GM23338 (cell line): ENCODE results near the gene DDX60. TPM values are rescaled to one million over a fixed set of nuclear protein-coding genes. Genes with fewer than 3 reads are reported as not detected.

Experiments
- ATAC-seq: fragments of 200-7000 bp; cut with Tn5 transposase; 3 replicates; pipeline ENCODE4 v1.9.1; 2020
- DNase-seq: peaks from one replicate; pipeline ENCODE4 v3.0.0-alpha.2; 2015; ENCODE audit warnings: low spot score
- H2AFZ ChIP-seq: fragments of 200-600 bp; sonication (generic); 2 replicates; pipeline ENCODE4 v1.8.0; 2016; ENCODE audit warnings: antibody characterized with exemption, mild to moderate bottlenecking, moderate library complexity
- H3F3A ChIP-seq: fragments of 200-600 bp; sonication (generic); replicated peaks from 2 replicates; pipeline ENCODE4 v1.8.0; 2017; ENCODE audit warnings: antibody characterized with exemption, mixed run types, low read depth
- H3K27ac ChIP-seq: fragments of 200-600 bp; sonication (generic); 2 replicates; pipeline ENCODE4 v1.6.1; 2016; ENCODE audit warnings: low read depth
- H3K27me3 ChIP-seq: fragments of 200-600 bp; sonication (generic); 2 replicates; pipeline ENCODE4 v1.8.0; 2016; ENCODE audit warnings: mild to moderate bottlenecking, mixed run types, moderate library complexity; ENCODE audit not compliant: insufficient read depth
- H3K36me3 ChIP-seq: fragments of 200-600 bp; sonication (generic); 2 replicates; pipeline ENCODE4 v1.8.0; 2016; ENCODE audit warnings: mild to moderate bottlenecking; ENCODE audit not compliant: insufficient read depth
- H3K4me1 ChIP-seq: fragments of 200-600 bp; sonication (generic); 2 replicates; pipeline ENCODE4 v1.8.0; 2016; ENCODE audit warnings: mild to moderate bottlenecking, moderate library complexity; ENCODE audit not compliant: insufficient read depth
- H3K4me2 ChIP-seq: fragments of 200-600 bp; sonication (generic); 2 replicates; pipeline ENCODE4 v1.7.1; 2017; ENCODE audit warnings: mixed run types
- H3K4me3 ChIP-seq: fragments of 200-600 bp; sonication (generic); 2 replicates; pipeline ENCODE4 v1.6.1; 2016; ENCODE audit warnings: mixed run types
- H3K79me2 ChIP-seq: fragments of 200-600 bp; sonication (generic); replicated peaks from 2 replicates; pipeline ENCODE4 v1.8.0; 2017; ENCODE audit warnings: mild to moderate bottlenecking; ENCODE audit not compliant: insufficient read depth
- H3K9me2 ChIP-seq: fragments of 200-600 bp; sonication (generic); 2 replicates; pipeline ENCODE4 v1.8.0; 2017; ENCODE audit not compliant: insufficient read depth
- H4K20me1 ChIP-seq: fragments of 200-600 bp; sonication (generic); replicated peaks from 2 replicates; pipeline ENCODE4 v1.8.0; 2017; ENCODE audit warnings: mild to moderate bottlenecking; ENCODE audit not compliant: insufficient read depth
- H3K27ac Mint-ChIP-seq: 2 replicates; pipeline ENCODE4 v1.8.0; 2020; ENCODE audit warnings: inconsistent platforms, mild to moderate bottlenecking, moderate library complexity, mixed read lengths
- H3K27me3 Mint-ChIP-seq: 3 replicates; pipeline ENCODE4 v1.8.0; 2022; ENCODE audit warnings: low read depth, mild to moderate bottlenecking, moderate library complexity, mixed read lengths, inconsistent platforms; ENCODE audit not compliant: insufficient read depth, poor library complexity
- H3K36me3 Mint-ChIP-seq: 3 replicates; pipeline ENCODE4 v1.8.0; 2021; ENCODE audit warnings: low read depth, mild to moderate bottlenecking, inconsistent platforms, moderate library complexity, mixed read lengths
- H3K4me1 Mint-ChIP-seq: 3 replicates; pipeline ENCODE4 v1.8.0; 2020; ENCODE audit warnings: mild to moderate bottlenecking, inconsistent platforms, mixed read lengths
- H3K4me3 Mint-ChIP-seq: 3 replicates; pipeline ENCODE4 v1.8.0; 2021; ENCODE audit warnings: moderate library complexity, mild to moderate bottlenecking, inconsistent platforms, mixed read lengths
- H3K9me3 Mint-ChIP-seq: 3 replicates; pipeline ENCODE4 v1.8.0; 2020; ENCODE audit warnings: moderate library complexity, mild to moderate bottlenecking, inconsistent platforms, mixed read lengths
- CREB1 ChIP-seq: fragments of 250-450 bp; sonication (Bioruptor Pico); IDR thresholded peaks from 2 replicates; pipeline ENCODE4 v1.5.0; 2020; ENCODE audit warnings: low read depth, mild to moderate bottlenecking, moderate library complexity
- CTCF ChIP-seq, 2 experiments: fragments of 200-600 bp in 1 of 2; sonication (generic) in 1 of 2; conservative IDR thresholded peaks; 2 replicates each; pipeline versions ENCODE4 v1.5.1 to v1.6.1; 2016 to 2017; ENCODE audit warnings: antibody characterized with exemption in 2 of 2, low read depth in 2 of 2, mild to moderate bottlenecking in 2 of 2, moderate library complexity in 1 of 2
- ETS1 ChIP-seq: IDR thresholded peaks from 2 replicates; pipeline ENCODE4 v1.6.1; 2016; ENCODE audit warnings: antibody characterized with exemption
- EZH2 ChIP-seq: fragments of 200-600 bp; sonication (generic); IDR thresholded peaks from one replicate; pipeline ENCODE4 v1.8.0; 2017; ENCODE audit warnings: antibody characterized with exemption, mild to moderate bottlenecking, low read depth; ENCODE audit not compliant: unreplicated experiment
- EZH2phosphoT487 ChIP-seq: fragments of 200-600 bp; sonication (generic); IDR thresholded peaks from one replicate; pipeline ENCODE4 v1.8.1; 2018; ENCODE audit warnings: antibody characterized with exemption; ENCODE audit not compliant: unreplicated experiment
- JUNB ChIP-seq: IDR thresholded peaks from one replicate; pipeline ENCODE4 v1.6.1; 2016; ENCODE audit warnings: antibody characterized with exemption; ENCODE audit not compliant: unreplicated experiment
- NANOG ChIP-seq: IDR thresholded peaks from 2 replicates; pipeline ENCODE4 v1.6.1; 2016; ENCODE audit warnings: antibody characterized with exemption, borderline replicate concordance
- POLR2AphosphoS5 ChIP-seq: IDR thresholded peaks from 2 replicates; pipeline ENCODE4 v1.6.1; 2016; ENCODE audit warnings: antibody characterized with exemption, low read depth
- REST ChIP-seq: IDR thresholded peaks from one replicate; pipeline ENCODE4 v1.6.1; 2018; ENCODE audit warnings: antibody characterized with exemption; ENCODE audit not compliant: unreplicated experiment
- STAT1 ChIP-seq: IDR thresholded peaks from one replicate; pipeline ENCODE4 v1.6.1; 2016; ENCODE audit warnings: antibody characterized with exemption; ENCODE audit not compliant: unreplicated experiment
- ZNF114 ChIP-seq: fragments of 250-450 bp; sonication (Bioruptor Pico); IDR thresholded peaks from 2 replicates; pipeline ENCODE4 v1.5.0; 2020; ENCODE audit warnings: mild to moderate bottlenecking, moderate library complexity
- ZNF331 ChIP-seq: fragments of 250-450 bp; sonication (Bioruptor Pico); IDR thresholded peaks from 2 replicates; pipeline ENCODE4 v1.5.0; 2020; ENCODE audit warnings: low read depth, mild to moderate bottlenecking, moderate library complexity
- ZNF462 ChIP-seq: fragments of 250-450 bp; sonication (Bioruptor Pico); IDR thresholded peaks from 2 replicates; pipeline ENCODE4 v1.5.0; 2020; ENCODE audit warnings: mild to moderate bottlenecking, moderate library complexity
- polyA plus RNA-seq: library from polyadenylated mRNA; unstranded; fragments of >200 nt; fragmentation: Nextera tagmentation; extraction: Ambion mirVana; gene quantifications from 2 replicates; pipeline ENCODE4 v1.2.1, GENCODE V29; 2016
- total RNA-seq: library from RNA; depleted of rRNA; stranded (reverse); fragments of >200 nt; shearing (Covaris generic); gene quantifications from 2 replicates; pipeline ENCODE4 v1.2.3, GENCODE V29; 2014

DDX60 gene
- total and polyA plus RNA-seq, 2 experiments from 2014 or later = 1.0 to 1.4 TPM

GRCh38 chr4:168335621-168336020, 17.1 kb upstream of the DDX60 start:
- Histone ChIP-seq H4K20me1 (no peaks in the 10 kb centered on the region), H2AFZ (no peak overlapping the region), H3K9me2 (0 out of 2 replicates have a peak, but pooled peaks cover 4% of the 10 kb centered on the region), H3K27me3 (no peaks in the 10 kb centered on the region), H3K27ac (no peak overlapping the region), H3F3A (no peaks in the 10 kb centered on the region), H3K36me3 (no peaks in the 10 kb centered on the region), H3K4me2 (no peak overlapping the region), H3K79me2 (no peaks in the 10 kb centered on the region), H3K4me3 (no peak overlapping the region), H3K4me1 (no peaks in the 10 kb centered on the region)
- Mint-ChIP-seq H3K27ac (no peak overlapping the region), H3K36me3 (no peaks in the 10 kb centered on the region), H3K4me1 (no peaks in the 10 kb centered on the region), H3K4me3 (no peak overlapping the region), H3K27me3 (no peaks in the 10 kb centered on the region), H3K9me3 (peaks cover 4% of the 10 kb centered on the region; the same call in 1 of the 3 replicates)
- DNase-seq = no peak
- ATAC-seq = no peak
- TF ChIP-seq ZNF331 (CRISPR knock-in tag) (no peak), ETS1 (no peak), REST (no peak), ZNF114 (CRISPR knock-in tag) (no peak), EZH2phosphoT487 (no peak), POLR2AphosphoS5 (no peak), NANOG (no peak), JUNB (no peak), ZNF462 (no peak), EZH2 (no peak), CREB1 (CRISPR knock-in tag) (no peak), CTCF (conservative IDR thresholded peaks at IDR 0.05; ENCODE audit: low read depth in 2 of 2) (no peak), STAT1 (no peak)
